ENCODE results near the gene CXCR1. TPM values are rescaled to one million over a fixed set of nuclear protein-coding genes. Genes with fewer than 3 reads are reported as not detected.

The CXCR1 gene
- total RNA-seq, 1 donor from 2014 or later = not detected

DNA sequence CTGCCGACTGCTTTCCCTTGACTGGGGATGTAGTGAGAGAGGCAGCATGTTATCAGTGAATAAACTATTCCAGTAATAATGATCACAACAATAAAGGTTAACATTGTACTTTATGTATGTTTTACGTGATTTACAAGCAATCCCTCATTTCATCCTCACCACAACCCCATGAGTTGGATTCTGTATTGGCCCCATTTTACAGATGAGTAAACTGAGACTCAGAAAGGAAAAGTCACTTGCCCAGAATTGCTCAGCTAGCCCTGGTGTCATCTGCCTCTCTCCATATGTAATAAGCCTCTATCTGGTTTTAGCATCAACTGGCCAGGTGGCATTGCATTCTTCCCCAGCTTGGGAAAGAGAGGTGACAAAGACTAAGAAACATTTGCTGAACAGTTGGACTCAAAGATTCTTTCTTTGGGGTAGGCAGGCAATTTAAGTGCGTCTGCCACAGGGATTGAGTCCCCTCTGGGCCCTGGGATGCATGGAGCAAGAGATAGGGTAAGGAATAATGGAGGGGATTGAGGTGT lies 38.8 kb downstream of the CXCR1 start:
- Histone ChIP-seq H3K9me3 (ENCODE audit: insufficient read depth, low read depth, low read length) (no peaks in the 10 kb centered on the region), H3K79me2 (ENCODE audit: insufficient read depth, low read length) (no peaks in the 10 kb centered on the region), H3K27ac (ENCODE audit: low read depth, low read length) (no peak overlapping the region), H3K27me3 (ENCODE audit: insufficient read depth, low read length) (peaks cover 24% of the 10 kb centered on the region), H3K9ac (ENCODE audit: low read length) (no peak overlapping the region), H3K4me2 (ENCODE audit: low read length) (no peak overlapping the region), H3K36me3 (ENCODE audit: insufficient read depth, low read length) (no peaks in the 10 kb centered on the region), H3K4me1 (ENCODE audit: insufficient read depth, low read length) (no peaks in the 10 kb centered on the region), H2AFZ (ENCODE audit: low read depth, low read length) (no peak overlapping the region), H4K20me1 (ENCODE audit: insufficient read depth, low read length) (no peaks in the 10 kb centered on the region), H3K4me3 (ENCODE audit: insufficient read depth, low read depth, low read length) (no peak overlapping the region)
- DNase-seq (ENCODE audit: low read depth) (no peak), FAIRE-seq (no peak)
- peaks cover 38% of the 10 kb centered on the region for H3K27me3 Mint-ChIP-seq (ENCODE audit: low read depth, unreplicated experiment)
- no peak for TF ChIP-seq EZH2 (IDR thresholded peaks at IDR 0.05; ENCODE audit: insufficient read depth, low read length)
- TF ChIP-seq, protein P1, sequence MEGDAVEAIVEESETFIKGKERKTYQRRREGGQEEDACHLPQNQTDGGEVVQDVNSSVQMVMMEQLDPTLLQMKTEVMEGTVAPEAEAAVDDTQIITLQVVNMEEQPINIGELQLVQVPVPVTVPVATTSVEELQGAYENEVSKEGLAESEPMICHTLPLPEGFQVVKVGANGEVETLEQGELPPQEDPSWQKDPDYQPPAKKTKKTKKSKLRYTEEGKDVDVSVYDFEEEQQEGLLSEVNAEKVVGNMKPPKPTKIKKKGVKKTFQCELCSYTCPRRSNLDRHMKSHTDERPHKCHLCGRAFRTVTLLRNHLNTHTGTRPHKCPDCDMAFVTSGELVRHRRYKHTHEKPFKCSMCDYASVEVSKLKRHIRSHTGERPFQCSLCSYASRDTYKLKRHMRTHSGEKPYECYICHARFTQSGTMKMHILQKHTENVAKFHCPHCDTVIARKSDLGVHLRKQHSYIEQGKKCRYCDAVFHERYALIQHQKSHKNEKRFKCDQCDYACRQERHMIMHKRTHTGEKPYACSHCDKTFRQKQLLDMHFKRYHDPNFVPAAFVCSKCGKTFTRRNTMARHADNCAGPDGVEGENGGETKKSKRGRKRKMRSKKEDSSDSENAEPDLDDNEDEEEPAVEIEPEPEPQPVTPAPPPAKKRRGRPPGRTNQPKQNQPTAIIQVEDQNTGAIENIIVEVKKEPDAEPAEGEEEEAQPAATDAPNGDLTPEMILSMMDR (IDR thresholded peaks at IDR 0.05; ENCODE audit: insufficient read depth, low read depth, low read length) = no peak
- H3K9me3 Mint-ChIP-seq (ENCODE audit: unreplicated experiment) = no peaks in the 10 kb centered on the region
- peaks cover 13% of the 10 kb centered on the region for H3K4me1 Mint-ChIP-seq (ENCODE audit: low read depth, unreplicated experiment)
- H3K27ac Mint-ChIP-seq (ENCODE audit: unreplicated experiment) = no peak overlapping the region
- no peaks in the 10 kb centered on the region for H3K36me3 Mint-ChIP-seq (ENCODE audit: low read depth, unreplicated experiment)
- no peak overlapping the region for H3K4me3 Mint-ChIP-seq (ENCODE audit: unreplicated experiment)

DNA sequence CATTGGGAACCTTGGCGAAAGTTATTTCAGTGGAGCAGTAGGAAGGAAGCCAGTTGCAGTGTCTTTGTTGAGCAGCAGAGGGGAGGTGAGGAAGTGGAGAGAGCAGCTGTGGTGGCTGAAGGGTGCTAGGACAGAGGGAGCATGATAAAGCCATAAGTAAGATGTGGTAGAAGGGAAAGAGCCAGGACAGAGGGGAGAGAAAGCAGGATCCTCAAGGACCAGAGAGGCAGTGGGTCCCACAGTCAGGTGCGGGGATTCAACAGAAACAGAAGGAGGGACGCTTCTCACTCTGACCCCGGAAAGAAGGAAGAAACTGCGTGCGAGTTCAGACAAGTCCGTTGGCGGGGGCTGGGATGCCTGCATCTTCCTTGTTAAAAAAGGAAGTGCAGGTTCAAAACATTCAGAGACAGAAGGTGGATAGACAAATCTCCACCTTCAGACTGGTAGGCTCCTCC lies 41.1 kb downstream of the CXCR1 start, which contains the start of gene CXCR2:
CXCR2 (plus strand) TSS at position 403 of the 455 bp plus-strand sequence. CDS start 8,774 bp downstream, outside the sequence.
- H3K4me3 Mint-ChIP-seq (ENCODE audit: unreplicated experiment) = no peak within 1 kb of the TSS
- no peak within 1 kb of the TSS for H3K27ac Mint-ChIP-seq (ENCODE audit: unreplicated experiment)
- Histone ChIP-seq H3K36me3 (ENCODE audit: insufficient read depth, low read length) (no peaks in the 10 kb centered on the region), H3K79me2 (ENCODE audit: insufficient read depth, low read length) (no peaks in the 10 kb centered on the region), H3K9me3 (ENCODE audit: insufficient read depth, low read depth, low read length) (no peaks in the 10 kb centered on the region), H3K27ac (ENCODE audit: low read depth, low read length) (no peak within 1 kb of the TSS), H4K20me1 (ENCODE audit: insufficient read depth, low read length) (no peaks in the 10 kb centered on the region), H3K4me3 (ENCODE audit: insufficient read depth, low read depth, low read length) (no peak within 1 kb of the TSS), H3K27me3 (ENCODE audit: insufficient read depth, low read length) (peaks cover 24% of the 10 kb centered on the region), H2AFZ (ENCODE audit: low read depth, low read length) (no peak within 1 kb of the TSS), H3K4me1 (ENCODE audit: insufficient read depth, low read length) (no peaks in the 10 kb centered on the region), H3K4me2 (ENCODE audit: low read length) (no peak within 1 kb of the TSS), H3K9ac (ENCODE audit: low read length) (no peak within 1 kb of the TSS)
- H3K9me3 Mint-ChIP-seq (ENCODE audit: unreplicated experiment) = peaks cover 14% of the 10 kb centered on the region
- H3K36me3 Mint-ChIP-seq (ENCODE audit: low read depth, unreplicated experiment) = no peaks in the 10 kb centered on the region
- H3K4me1 Mint-ChIP-seq (ENCODE audit: low read depth, unreplicated experiment) = peaks cover 12% of the 10 kb centered on the region
- TF ChIP-seq, protein P1 (IDR thresholded peaks at IDR 0.05; ENCODE audit: insufficient read depth, low read depth, low read length) = no peak
- no peak for TF ChIP-seq EZH2 (IDR thresholded peaks at IDR 0.05; ENCODE audit: insufficient read depth, low read length)
- FAIRE-seq (no peak), DNase-seq (ENCODE audit: low read depth) (no peak)
- peaks cover 37% of the 10 kb centered on the region for H3K27me3 Mint-ChIP-seq (ENCODE audit: low read depth, unreplicated experiment)

DNA sequence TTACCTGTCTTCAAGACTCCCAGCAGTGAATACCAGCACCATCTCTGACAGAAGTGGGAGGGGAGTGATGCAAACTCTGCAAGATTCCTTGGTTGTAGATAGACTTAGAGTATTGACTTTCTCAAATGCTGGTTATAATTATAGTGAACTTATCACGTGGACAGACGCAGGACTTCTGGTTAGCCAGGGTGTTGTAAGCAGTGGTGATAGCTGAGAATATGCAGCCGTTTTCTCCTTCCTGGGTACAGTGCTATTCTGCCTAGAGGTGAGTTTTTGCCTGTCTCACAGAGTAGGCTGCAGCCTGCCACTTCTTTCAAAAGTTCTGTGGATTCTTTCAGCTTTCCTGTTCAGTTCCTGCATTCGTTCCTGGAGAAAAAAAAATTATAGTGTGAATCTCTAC lies 41.7 kb downstream of the CXCR1 start:
- no peak for DNase-seq (ENCODE audit: low read depth)
- peaks cover 2% of the 10 kb centered on the region for H3K36me3 Mint-ChIP-seq (ENCODE audit: low read depth, unreplicated experiment)
- Histone ChIP-seq H3K36me3 (ENCODE audit: insufficient read depth, low read length) (no peaks in the 10 kb centered on the region), H2AFZ (ENCODE audit: low read depth, low read length) (no peak overlapping the region), H3K4me1 (ENCODE audit: insufficient read depth, low read length) (no peaks in the 10 kb centered on the region), H3K9ac (ENCODE audit: low read length) (no peak overlapping the region), H4K20me1 (ENCODE audit: insufficient read depth, low read length) (no peaks in the 10 kb centered on the region), H3K4me3 (ENCODE audit: insufficient read depth, low read depth, low read length) (no peak overlapping the region), H3K27me3 (ENCODE audit: insufficient read depth, low read length) (peaks cover 24% of the 10 kb centered on the region), H3K79me2 (ENCODE audit: insufficient read depth, low read length) (no peaks in the 10 kb centered on the region), H3K27ac (ENCODE audit: low read depth, low read length) (no peak overlapping the region), H3K4me2 (ENCODE audit: low read length) (no peak overlapping the region), H3K9me3 (ENCODE audit: insufficient read depth, low read depth, low read length) (no peaks in the 10 kb centered on the region)
- peaks cover 14% of the 10 kb centered on the region for H3K9me3 Mint-ChIP-seq (ENCODE audit: unreplicated experiment)
- H3K27ac Mint-ChIP-seq (ENCODE audit: unreplicated experiment) = no peak overlapping the region
- peaks cover 12% of the 10 kb centered on the region for H3K4me1 Mint-ChIP-seq (ENCODE audit: low read depth, unreplicated experiment)
- TF ChIP-seq EZH2 (IDR thresholded peaks at IDR 0.05; ENCODE audit: insufficient read depth, low read length) = no peak
- TF ChIP-seq, protein P1 (IDR thresholded peaks at IDR 0.05; ENCODE audit: insufficient read depth, low read depth, low read length) = no peak
- no peak for FAIRE-seq
- peaks cover 39% of the 10 kb centered on the region for H3K27me3 Mint-ChIP-seq (ENCODE audit: low read depth, unreplicated experiment)
- no peak overlapping the region for H3K4me3 Mint-ChIP-seq (ENCODE audit: unreplicated experiment)

All from astrocyte (in vitro differentiated cells and primary cell).